Lower lobe of right lung (tissue), 2 donors: ENCODE measurements around the gene SRL. TPM values are rescaled to one million over a fixed set of nuclear protein-coding genes. Genes with fewer than 3 reads are reported as not detected.
A peak's percentile ranks its signal among the peaks of the same experiment; 100 is the strongest.

Experiments used
- ATAC-seq, 2 donors: fragments of 200-7000 bp; cut with Tn5 transposase; one replicate each; pipeline ENCODE4 v1.9.1; 2020 to 2022; ENCODE audit warnings: mild to moderate bottlenecking in 2 of 2, moderate library complexity in 2 of 2
- DNase-seq: peaks from one replicate; pipeline ENCODE4 v3.0.0-alpha.2; 2020
- H3K27ac ChIP-seq: fragments of 200-600 bp; one replicate; pipeline ENCODE4 v1.8.0; 2022
- H3K27me3 ChIP-seq: fragments of 200-600 bp; one replicate; pipeline ENCODE4 v1.8.0; 2022; ENCODE audit warnings: low read depth
- H3K36me3 ChIP-seq: fragments of 200-600 bp; one replicate; pipeline ENCODE4 v1.8.0; 2022; ENCODE audit warnings: mild to moderate bottlenecking
- H3K4me1 ChIP-seq: fragments of 200-600 bp; one replicate; pipeline ENCODE4 v1.8.0; 2022
- H3K4me3 ChIP-seq: fragments of 200-600 bp; one replicate; pipeline ENCODE4 v1.8.0; 2022; ENCODE audit warnings: mild to moderate bottlenecking
- H3K9me3 ChIP-seq: fragments of 200-600 bp; one replicate; pipeline ENCODE4 v1.8.0; 2022
- intact Hi-C: fragments of 100-400 bp; cut with DNase I; formaldehyde crosslinking; loops from one replicate; pipeline ENCODE4 v1.11.0; 2022
- total RNA-seq: library from RNA; stranded (reverse); fragmentation: NEBNext Ultra II Directional; extraction: Animal tissue kit (Norgen Biotek cat#: 25700); gene quantifications from one replicate; pipeline ENCODE4 v1.2.1, GENCODE V29; 2021
- TF ChIP-seq, protein P1 (sequence below): fragments of 200-600 bp; IDR thresholded peaks from one replicate; pipeline ENCODE4 v1.8.0; 2022; ENCODE audit warnings: antibody characterized with exemption, mild to moderate bottlenecking
- donor health status: DM: no; HTN: yes; CAD: no; lungs with severe emphysema.

Gene SRL
- total RNA-seq, 1 donor from 2014 or later: 1.4 TPM

DNA sequence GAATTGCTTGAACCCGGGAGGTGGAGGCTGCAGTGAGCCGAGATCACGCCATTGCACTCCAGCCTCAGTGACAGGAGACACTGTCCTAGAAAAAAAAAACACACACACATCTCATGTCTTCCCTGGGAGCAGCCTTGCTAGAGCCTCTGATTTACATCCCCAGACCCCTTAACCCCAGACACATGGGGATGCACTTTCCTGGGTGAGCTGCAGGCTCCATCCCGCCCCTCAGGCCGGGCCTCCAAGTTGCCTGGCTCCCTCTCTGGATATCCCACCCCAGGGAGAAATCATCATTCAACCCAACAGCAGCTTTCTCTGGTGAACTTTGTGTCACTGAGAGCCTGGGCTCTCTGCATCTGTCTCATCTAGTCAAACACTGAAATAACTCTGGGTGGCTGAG lies 21.5 kb downstream of the SRL start:
- H3K4me3 ChIP-seq: no peak overlapping the region

DNA sequence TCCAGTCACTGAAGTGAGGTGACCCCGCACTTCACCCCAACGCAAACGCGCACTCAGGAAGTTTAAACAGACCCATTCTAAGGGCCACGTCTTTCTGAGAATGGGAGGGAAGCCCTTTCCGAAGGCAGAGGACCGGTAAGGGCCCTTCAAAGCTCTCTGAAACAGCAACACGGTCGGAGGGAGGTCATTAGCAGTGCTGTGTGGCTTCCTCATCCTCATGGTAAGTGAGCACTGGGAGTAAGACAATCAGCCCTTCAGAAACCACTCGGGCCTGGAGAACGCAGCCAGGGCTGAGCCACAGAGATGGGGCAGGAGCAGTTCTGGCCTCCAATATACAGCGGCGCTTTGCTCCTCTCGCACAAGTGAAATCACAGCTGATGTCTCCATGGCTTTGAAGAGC lies 23.7 kb downstream of the SRL start:
- DNase-seq: peak; percentile 58

More for the DNA sequence above, 21.5 kb downstream of the SRL start:
- no peak overlapping the region for H3K27ac ChIP-seq
- intact Hi-C loops: no loop called here
- peaks cover 13% of the 10 kb centered on the region for H3K4me1 ChIP-seq
- H3K36me3 ChIP-seq: no peaks in the 10 kb centered on the region
- no peaks in the 10 kb centered on the region for H3K27me3 ChIP-seq
- TF ChIP-seq, protein P1, sequence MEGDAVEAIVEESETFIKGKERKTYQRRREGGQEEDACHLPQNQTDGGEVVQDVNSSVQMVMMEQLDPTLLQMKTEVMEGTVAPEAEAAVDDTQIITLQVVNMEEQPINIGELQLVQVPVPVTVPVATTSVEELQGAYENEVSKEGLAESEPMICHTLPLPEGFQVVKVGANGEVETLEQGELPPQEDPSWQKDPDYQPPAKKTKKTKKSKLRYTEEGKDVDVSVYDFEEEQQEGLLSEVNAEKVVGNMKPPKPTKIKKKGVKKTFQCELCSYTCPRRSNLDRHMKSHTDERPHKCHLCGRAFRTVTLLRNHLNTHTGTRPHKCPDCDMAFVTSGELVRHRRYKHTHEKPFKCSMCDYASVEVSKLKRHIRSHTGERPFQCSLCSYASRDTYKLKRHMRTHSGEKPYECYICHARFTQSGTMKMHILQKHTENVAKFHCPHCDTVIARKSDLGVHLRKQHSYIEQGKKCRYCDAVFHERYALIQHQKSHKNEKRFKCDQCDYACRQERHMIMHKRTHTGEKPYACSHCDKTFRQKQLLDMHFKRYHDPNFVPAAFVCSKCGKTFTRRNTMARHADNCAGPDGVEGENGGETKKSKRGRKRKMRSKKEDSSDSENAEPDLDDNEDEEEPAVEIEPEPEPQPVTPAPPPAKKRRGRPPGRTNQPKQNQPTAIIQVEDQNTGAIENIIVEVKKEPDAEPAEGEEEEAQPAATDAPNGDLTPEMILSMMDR: no peak
- no peak for DNase-seq
- H3K9me3 ChIP-seq: no peaks in the 10 kb centered on the region
- ATAC-seq: no peak

DNA sequence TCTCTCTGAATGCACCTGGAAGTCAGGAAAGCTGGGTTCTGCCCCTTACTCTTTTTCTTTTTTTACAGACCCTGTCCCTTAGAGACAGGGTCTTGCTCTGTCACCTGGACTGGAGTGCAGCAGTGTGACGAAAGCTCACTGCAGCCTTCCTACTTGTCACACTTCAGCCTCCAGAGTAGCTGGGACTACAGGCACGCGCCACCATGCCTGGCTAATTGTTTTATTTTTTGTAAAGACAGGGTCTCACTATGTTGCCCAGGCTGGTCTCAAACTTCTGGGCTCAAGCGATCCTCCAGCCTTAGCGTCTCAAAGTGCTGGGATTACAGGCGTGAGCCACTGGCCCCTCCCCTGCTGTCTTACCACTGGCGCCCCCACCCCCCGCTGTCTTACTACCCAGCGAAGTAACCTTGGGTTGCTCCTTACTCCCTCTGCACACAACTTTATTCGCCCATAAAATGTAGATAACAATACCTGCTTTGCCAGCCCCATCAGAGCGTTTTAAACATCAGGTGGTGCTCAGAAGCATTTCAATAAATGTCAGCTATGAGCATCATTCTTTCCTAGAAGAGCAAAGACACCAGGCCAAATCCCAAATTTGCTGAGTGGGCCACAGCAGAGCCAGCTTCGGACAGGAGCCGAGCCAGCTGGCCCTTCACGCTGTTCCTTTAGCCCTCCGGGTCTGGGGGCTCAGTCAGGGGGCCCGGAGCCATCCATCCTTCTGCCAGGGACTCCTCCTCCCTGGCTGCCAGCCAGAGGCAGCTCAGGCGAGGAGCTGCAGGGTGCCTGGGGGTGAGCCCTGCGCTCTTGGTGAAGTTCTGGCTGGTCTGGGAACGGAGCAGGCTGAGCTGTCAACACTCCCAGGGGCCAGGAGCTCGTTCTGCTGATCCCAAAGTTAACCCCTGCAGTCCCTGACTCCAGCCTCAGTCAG lies 24.4 kb downstream of the SRL start:
- DNase-seq (no peak), ATAC-seq (peak; percentile 68 to 74)
- intact Hi-C loops: no loop called here
- peaks cover 13% of the 10 kb centered on the region for H3K4me1 ChIP-seq
- peak overlapping the region; percentile 28 for H3K27ac ChIP-seq
- no peak overlapping the region for H3K4me3 ChIP-seq
- H3K9me3 ChIP-seq: no peaks in the 10 kb centered on the region
- no peaks in the 10 kb centered on the region for H3K36me3 ChIP-seq
- TF ChIP-seq, protein P1: no peak
- no peaks in the 10 kb centered on the region for H3K27me3 ChIP-seq

More for the DNA sequence above, 23.7 kb downstream of the SRL start:
- Histone ChIP-seq H3K9me3 (no peaks in the 10 kb centered on the region), H3K4me1 (peaks cover 13% of the 10 kb centered on the region), H3K36me3 (no peaks in the 10 kb centered on the region), H3K27ac (peak overlapping the region; percentile 28), H3K27me3 (no peaks in the 10 kb centered on the region), H3K4me3 (no peak overlapping the region)
- TF ChIP-seq, protein P1: no peak
- peak; percentile 86 to 87 for ATAC-seq
- intact Hi-C loops: no loop called here

DNA sequence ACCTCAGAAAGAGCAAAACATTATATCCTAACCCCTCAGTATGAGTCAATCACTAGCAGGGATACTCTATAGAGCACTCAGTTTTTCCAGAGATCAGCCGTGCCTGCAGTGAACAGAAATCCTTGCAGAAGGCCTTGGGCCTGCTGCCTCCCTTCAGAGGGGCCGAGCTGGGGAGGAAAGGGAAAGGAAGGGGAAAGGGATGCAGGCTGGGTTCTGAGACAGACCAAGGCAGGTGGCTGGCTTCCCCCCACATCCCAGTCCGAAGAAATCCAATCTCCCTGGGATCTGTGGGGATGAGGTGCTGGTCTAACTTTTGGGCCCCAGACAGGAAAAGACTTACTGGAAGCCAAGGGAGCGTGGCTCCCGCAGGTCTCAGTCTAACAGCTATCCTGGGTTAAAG lies 25.3 kb downstream of the SRL start:
- no peaks in the 10 kb centered on the region for H3K9me3 ChIP-seq
- H3K4me3 ChIP-seq: no peak overlapping the region
- H3K27me3 ChIP-seq: no peaks in the 10 kb centered on the region
- ATAC-seq: no peak
- no peak overlapping the region for H3K27ac ChIP-seq
- H3K4me1 ChIP-seq: peaks cover 13% of the 10 kb centered on the region
- no peak for DNase-seq
- H3K36me3 ChIP-seq: no peaks in the 10 kb centered on the region
- TF ChIP-seq, protein P1: no peak
- intact Hi-C loops: no loop called here

DNA sequence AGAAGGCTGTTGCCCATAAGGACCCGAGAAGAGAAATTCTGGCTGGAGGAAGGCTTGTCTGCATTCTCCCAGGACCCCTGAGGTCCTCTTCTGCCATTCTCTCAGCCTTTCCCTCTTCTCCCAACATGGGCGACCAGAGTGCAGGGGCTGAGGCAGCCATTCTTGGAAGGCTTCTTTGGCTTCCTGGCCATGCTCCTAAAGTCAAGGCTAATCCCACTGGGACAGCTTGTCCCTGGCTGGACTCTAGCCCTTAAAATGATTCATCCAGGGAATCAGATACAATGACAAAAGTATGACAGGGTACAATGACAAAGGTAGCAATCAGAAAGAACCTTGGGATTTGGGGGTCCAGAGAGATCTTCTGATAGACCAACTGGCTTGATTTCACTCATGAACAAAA lies 26.8 kb downstream of the SRL start:
- Histone ChIP-seq H3K27me3 (no peaks in the 10 kb centered on the region), H3K9me3 (no peaks in the 10 kb centered on the region), H3K4me1 (peaks cover 13% of the 10 kb centered on the region), H3K4me3 (no peak overlapping the region), H3K36me3 (no peaks in the 10 kb centered on the region), H3K27ac (no peak overlapping the region)
- DNase-seq (no peak), ATAC-seq (no peak)
- intact Hi-C loops: no loop called here
- TF ChIP-seq, protein P1: no peak
